DMS 273 (cell line): ENCODE results near the gene KRT26.
"Not testable (repeated sequence)": the region's sequence is repeated elsewhere in the genome, so short reads cannot be mapped to it uniquely, and the experiment has no call there.

Experiments
- DNase-seq: peaks from one replicate; lab custom pipeline; 2025; ENCODE audit not compliant: unreplicated experiment; lab: John Stamatoyannopoulos, UW

Gene KRT26

DNA sequence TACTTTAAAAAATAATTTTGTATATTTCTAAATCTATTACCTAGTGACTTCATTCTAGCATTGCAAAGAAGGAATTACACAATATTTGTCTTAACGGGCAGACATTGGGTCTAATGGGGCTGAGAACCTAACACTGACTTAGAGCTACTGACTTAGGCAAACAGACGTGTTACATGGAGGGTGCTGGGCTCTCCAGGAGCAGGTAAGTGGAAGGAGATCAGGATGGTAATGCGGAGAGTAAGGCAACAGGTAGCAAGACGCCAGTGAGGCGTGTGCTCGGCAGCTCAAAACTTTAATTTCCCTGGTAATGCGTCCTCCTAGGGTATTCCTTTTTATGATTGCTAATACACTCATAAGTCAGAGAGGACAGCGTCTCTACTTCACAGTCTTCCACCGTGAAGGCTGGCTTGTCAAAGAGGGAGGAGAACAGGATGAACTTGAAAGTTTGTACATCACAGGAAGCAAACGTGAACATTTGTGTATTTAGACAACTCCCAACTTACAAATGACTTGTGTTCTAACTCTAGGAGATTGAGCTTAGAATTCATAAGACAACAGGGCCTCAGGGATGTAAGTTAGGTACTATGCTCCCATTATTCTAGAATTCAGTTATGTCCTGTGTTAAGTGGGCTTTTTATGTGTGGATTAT is 23.1 kb upstream of the KRT26 start:
- no peak for DNase-seq

DNA sequence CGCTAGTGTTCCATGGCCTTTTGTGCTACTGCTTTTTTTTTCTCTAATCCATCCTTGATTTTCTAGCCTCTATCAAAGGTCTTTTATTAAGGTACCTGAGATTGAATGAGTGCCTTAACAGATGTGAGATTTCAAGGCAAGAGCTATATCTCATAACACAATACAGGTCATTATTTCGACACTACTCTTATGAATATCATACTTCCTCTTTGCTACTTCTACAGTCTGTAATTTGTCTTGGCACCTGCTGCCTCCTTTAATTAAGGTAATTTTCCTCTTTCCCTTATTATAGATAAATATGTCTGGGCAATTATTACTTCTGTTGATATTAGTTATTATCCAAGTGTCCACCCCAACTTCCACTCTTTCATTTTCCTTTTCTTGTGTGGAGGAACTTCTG is 22.5 kb upstream of the KRT26 start:
- no peak for DNase-seq

DNA sequence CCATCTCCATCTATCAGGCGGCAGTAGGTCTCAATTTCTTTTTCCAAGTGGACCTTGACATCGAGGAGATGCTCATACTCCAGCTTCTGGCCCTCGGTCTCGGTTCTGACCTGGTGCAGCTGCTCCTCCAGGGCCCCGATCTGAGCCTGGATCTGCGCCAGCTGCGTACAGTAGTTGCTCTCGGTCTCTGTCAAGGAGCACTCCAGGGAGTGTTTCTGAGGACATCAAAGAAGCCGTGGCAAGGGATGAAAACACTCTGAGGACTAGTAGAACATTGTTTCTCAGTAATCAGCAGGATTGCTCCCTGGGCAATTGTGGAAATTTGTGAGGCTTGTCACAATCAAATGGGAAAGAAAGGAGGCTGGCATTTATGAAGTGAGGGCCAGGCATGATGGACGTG is 21.8 kb upstream of the KRT26 start:
- DNase-seq: no peak

DNA sequence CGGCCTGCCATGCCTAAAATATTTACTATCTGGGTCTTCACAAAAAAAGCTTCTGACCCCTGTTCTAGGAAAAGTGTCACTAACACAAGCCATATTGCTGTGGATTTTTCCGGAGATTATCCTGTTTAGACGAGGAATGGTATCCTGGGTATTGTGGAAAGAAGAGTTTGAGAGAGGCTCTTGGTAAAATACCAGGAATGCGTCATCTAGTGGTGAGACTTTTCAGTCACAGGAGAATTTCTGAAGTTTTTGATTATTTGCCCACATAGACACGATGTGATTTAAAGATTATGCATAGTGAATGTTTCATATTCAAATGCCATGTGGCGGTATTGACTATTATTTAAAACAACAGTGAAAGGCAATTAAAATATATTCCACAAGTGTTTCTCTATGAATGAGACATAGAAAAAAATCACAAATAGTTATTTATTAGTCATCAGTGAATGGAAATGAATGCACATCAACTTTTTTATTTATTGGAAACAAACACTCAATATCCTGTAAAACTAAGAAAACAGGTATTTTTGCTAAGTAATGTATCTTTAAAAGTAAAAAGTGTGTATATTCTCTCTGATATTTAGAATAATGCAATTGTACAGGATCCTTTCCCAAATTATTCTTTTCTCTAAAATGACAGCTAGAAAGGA is 19.9 kb upstream of the KRT26 start:
- no peak for DNase-seq

DNA sequence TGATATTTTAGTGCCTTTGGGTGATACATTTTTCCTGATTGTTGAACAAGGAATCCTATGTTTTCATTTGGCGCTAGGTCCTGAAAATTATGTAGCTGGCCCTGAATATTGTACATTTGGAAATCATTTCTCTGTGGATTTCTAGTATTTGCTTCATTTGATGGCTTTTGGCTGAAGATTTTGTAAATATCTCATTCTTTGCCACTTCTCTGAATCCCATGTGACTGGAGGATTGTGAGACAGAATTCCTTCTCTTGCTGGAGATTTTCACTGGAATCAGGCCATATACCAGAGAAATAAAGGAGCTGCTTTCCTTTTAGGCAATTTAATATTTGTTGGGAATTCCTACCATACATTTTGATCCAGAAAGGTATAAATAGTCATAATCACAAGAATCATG is 19.1 kb upstream of the KRT26 start:
- DNase-seq: no peak

DNA sequence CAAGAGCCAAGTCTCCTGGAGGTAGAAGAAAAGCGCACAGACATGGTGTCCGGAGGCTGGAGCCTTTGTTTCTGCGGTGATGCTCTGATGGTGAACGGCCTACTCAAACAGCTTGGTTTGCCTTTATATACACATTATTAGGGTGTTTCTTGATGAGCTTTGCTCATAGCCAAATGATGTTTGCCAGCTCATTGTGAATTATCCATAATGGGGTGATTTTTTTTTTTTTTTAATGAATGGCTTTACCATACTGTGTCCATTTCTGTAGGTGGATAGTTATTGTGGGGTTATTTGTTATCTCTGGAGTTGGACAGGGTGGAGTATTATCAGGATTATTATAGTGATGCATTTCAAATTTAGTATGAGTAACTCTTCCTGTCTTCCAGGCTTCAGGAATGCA is 10.4 kb upstream of the KRT26 start, which contains the start of gene KRT27:
Gene KRT27, minus strand, starts transcription at position 101 of the 400 bp plus-strand sequence. Its CDS starts 57 bp downstream, at position 44.
- no peak for DNase-seq

DNA sequence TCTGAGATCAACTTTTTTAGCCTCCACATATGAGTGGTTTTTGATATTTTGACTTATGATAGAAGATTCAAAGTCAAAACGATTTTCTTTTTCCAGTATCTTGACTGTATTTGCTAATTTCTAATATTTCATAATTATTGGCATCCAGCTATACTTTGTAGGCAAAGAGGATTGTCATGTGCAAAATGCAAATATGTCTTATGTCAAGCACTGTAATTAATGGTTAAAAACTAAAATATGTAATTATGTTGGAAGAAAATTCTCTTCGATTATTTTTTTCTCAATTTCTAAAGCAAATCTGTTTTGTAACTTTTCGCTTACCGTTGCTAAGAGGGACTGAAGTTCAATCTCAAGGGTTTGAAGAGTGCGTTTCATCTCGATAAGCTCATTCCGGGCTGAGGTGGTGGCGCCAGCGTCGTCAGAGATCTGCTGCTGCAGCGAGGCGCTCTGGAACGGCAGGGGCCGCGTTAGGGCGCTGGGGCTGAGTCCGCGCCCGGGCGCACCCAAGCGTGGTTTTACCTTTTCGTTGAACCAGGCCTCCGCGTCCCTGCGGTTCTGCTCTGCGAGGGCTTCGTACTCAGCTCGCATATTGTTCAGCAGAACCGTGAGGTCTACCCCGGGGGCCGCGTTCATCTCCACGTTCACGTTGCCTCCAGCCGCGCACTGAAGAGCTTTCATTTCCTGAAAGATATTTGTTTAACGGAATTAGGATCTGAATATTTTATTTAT is 7.3 kb upstream of the KRT26 start:
- no peak for DNase-seq

DNA sequence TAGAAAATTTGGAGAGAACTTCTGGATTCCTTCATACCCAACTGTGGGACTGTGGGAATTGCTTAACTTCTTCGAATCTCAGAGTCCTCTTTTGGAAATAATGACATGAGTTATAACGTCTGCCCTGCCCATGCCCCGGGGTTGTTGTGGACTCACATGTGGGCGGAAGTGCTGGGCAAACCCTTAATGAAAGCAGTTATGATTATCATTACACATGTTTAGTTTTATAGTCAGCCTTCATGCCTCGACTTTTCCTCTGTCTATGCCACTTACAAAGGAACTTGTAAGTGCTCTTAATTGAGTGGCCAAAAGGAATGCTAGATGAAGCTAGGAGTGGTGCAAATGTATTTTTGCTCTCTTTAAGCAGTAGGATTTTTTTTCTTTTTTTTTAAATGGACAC is 6.5 kb upstream of the KRT26 start:
- DNase-seq: no peak

DNA sequence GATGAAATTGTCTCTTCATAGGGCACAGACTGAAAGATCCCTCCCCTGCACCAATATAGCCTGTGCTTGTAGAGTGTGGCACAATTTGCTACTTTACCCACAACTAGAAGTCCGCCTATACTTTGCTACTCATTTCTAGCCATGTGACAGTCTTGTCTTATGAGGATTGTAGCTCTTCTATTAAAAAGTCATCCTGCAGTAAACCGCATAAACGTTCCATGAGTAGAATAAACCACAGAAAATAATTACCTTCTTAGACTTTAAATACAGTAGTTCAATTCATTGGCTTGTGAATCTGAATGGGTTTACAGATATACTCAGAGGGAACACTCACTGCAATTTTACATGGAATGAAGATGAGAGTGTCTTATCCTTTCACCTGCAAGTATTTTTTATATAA is 6.0 kb upstream of the KRT26 start:
- DNase-seq: no peak

DNA sequence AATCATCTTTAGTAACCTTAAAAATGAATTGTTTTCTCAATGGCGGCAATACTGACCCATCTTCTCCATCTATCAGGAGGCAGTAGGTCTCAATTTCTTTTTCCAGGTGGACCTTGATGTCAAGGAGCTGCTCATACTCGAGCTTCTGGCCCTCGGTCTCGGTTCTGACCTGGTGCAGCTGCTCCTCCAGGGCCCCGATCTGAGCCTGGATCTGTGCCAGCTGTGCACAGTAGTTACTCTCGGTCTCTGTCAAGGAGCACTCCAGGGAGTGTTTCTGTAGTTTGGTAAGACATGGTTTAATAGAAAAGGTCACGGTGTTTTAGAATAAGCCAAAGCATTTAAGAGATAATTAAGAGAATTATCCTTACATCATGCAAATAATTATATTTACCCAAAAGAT is 5.5 kb upstream of the KRT26 start:
- no peak for DNase-seq

DNA sequence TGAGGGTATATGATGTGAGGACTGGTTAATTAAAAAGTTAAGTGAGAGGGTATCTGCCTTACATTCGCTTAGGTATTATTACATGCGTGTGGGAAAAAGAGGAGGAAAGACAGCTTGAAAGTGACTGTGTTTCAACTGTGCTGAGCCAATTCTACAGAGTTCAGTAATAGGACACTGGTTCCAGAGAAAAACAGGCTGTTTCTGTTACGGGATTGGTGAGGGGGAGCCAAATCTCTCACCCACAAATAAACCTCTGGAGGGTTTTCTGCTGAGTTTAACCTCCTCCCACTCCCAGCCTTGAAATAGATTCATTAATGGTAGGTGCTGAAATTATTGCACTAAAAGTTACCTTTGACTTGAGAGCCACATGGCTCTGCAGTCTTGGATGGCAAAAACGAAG is 3.9 kb upstream of the KRT26 start:
- DNase-seq: no peak

DNA sequence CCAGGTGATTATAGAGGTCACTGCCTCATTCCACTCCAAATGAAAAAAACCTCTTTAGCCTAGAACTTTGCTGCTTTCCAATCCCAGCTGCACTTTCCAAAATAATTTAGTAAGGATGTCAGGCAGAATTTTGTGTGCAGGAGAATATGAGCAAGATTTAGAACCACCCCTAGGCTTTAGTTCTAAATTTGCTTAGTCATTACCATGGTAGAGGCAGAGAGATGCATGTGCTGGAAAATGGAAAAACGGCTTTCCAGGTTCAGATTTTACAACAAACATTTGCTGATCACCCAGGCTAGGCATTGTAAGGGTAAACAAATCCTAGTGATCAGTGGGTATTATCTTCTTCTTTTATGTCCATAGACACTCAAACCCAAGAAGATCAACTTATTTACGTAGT is 6.3 kb downstream of the KRT26 start:
- no peak for DNase-seq

DNA sequence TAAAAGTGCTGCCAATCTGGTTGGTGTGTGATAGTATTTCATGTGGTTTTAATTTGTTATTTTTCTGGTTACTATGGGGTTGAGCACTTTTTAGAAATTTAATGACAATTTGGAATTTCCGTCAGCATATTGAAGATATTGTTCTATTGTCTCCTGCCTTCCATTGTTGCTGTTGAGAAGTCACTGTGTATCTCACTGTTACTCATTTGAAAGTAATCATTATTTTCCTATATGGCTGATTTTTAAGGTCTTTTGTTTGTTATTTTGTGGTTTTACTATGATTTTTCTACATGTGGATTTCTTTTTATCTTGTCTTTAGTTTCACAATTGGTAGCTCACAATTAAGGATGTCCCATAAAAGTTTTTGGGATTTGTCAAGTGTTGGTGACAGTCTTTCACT is 8.2 kb downstream of the KRT26 start:
- no peak for DNase-seq

DNA sequence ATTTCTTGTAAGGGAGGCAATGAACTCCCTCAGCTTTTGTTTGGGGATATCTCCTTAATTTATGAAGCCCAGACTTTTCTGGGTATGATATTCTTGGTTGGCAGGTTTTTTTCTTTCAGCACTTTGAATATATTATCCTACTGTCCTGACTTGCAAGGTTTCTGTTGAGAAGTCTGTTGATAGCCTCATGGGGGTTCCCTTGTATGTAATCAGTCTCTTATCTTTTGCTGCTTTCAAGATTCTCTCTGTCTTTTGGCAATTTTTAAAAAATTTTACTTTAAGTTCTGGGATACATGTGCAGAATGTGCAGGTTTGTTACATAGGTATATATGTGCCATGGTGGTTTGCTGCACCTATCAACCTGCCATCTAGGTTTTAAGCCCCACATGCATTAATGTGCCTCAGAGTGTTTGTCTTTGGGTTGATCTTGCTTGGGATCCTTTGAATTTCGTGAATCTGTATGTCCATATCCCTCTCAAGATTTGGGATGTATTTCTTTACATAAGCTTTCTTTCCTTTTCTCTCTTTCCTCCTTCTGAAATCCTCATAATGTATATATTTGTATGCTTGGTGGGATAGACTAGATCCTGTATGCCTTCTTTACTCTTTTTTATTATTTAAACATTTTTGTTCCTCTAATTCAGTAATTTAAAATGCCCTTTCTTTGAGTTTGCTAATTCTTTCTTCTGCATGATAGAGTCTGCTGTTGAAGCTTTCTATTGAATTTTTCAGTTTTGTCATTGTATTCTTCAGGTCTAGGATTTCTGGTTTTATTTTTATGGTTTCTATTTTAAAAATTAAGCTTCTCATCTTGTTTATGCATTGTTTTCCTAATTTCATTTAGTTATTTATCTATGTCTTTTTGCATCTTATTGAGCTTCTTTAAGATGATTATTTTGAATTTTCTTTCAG is 11.6 kb downstream of the KRT26 start:
- DNase-seq: no peak

DNA sequence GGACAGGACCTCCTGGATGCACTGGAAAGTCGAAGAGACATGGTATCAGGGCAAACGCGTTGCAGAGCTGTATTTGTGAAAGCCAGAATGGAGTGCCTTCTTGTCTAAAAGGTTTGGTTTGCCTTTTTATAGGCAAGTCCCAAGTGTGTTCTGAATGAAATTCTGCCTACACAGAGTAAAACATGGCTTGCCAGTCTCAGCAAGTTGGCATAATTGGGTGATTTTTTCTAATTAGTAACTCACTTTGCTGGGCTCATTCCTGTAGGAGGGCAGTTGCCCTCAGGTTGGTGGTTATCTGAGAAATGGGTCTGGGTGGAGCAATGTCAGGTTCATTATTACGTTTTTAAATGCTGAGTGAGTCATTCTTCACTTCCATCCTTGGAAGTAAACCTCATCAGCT is 16.8 kb downstream of the KRT26 start, which contains the start of gene KRT25:
Gene KRT25, minus strand, starts transcription at position 101 of the 400 bp plus-strand sequence. Its CDS starts 60 bp downstream, at position 41.
- DNase-seq: no peak

DNA sequence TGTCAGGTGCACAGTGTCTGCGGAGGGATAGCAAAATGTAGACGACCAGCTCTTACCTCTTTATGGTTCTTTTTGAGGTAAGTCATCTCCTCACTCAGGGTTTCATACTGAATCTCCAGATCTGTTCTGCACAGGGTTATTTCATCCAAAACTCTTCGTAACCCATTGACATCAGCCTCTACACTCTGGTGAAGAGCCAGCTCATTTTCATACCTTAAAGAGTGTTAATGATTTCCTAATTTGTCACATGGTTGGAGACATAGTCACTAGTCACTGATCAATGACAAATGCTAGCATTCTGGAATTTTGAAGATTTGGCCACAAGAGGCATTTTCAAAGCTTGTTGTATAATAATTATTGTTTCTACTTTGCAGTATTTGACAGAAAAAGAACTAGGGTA is 18.2 kb downstream of the KRT26 start:
- no peak for DNase-seq

DNA sequence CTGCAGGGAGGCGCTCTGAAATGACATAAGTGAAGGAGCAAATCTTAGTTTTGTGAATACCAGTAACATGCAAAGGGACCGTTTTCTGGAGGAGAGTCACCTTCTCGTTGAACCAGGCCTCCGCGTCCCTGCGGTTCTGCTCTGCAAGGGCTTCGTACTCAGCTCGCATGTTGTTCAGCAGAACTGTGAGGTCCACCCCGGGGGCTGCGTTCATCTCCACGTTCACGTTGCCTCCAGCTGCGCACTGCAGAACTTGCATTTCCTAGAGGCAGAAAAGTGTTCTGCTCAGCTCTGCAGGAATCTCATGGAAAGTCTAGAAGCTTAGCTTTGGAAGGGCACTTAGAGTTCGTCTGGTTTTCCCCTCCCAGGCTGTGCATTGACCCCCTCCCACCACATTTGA is 20.9 kb downstream of the KRT26 start:
- DNase-seq: no peak

DNA sequence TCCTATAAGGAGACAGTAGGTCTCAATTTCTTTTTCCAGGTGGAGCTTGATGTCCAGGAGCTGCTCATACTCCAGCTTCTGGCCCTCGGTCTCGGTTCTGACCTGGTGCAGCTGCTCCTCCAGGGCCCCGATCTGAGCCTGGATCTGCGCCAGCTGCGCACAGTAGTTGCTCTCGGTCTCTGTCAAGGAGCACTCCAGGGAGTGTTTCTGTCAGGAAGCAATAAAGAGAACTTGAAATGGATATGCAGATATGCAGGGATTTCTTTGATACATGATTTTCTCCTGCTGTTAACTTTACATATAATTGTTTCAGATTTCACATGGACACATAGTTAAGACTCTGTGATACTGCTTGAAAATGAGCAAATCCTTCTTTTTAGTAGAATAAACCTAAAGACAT is 21.6 kb downstream of the KRT26 start:
- no peak for DNase-seq

DNA sequence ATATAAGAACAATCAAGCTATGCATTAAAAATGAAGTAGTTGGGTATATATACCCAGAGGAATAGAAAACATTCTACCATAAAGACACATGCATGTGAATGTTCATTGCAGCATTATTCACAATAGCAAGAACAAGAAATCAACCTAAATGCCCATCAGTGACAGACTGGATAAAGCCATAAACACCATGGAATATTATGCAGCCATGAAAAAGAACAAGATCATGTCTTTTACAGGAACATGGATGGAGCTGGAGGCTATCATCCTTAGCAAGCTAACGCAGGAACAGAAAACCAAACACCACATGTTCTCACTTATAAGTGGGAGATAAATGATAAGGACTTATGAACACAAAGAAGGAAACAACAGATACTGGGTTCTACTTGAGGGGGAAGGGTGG is 23.3 kb downstream of the KRT26 start:
- DNase-seq: not testable (repeated sequence)

DNA sequence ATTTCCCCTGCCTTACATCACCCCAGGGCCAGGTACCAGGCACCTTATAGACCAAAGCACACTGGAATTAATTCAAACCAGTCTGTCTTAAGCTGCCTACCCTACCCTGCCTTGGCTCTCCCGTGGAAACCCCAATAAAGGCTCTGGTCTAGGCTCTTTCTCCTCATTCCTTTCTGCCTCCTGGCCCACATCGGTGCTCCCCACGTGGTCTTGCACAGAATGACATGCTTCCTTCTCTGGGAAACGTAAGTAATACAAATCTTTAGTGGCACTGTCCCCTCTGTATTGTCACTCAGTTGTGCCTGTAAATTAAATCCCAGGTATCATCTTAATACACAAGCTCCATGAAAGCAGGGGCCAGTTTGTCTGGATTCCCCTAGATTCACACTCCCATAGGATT is 33.4 kb downstream of the KRT26 start:
- no peak for DNase-seq

DNA sequence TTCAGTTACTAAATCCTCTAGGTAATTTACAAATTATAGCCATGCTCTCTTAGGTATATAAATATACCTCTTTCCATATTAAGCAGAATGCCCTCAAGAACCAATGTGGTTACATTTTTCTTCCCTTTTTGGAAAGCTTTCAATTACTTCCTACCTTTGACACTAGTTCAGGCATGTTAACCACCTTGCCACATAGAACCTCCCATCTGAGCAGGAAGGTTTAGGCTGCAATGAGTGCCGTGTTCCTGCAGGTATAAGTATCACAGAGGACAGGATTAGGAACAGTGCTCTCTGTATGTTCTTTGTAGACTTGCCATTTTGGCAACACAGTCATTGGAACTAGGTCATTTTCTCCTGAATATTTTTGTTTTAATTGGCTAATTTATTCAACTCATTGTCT is 37.0 kb downstream of the KRT26 start:
- no peak for DNase-seq
